NOMO-1 (cell line): ENCODE measurements around the gene TEX19.

Experiments
- DNase-seq, 2 experiments: peaks; one replicate each; lab custom pipeline; 2025; ENCODE audit not compliant: unreplicated experiment in 2 of 2; lab: John Stamatoyannopoulos, UW

TEX19 gene

GRCh38 chr17:82358465-82359350, at the start of gene TEX19:
Gene TEX19 (plus strand): TSS chr17:82359247. CDS start chr17:82362151, 2,904 bp downstream.
- DNase-seq: peak in 1 of 2 experiments; percentile 37

- no peak for DNase-seq
These were observed 49.1 kb upstream of the TEX19 start for GRCh38 chr17:82309656-82310570.

GRCh38 chr17:82310877-82311276, 48.2 kb upstream of the TEX19 start:
- no peak for DNase-seq

- DNase-seq: no peak
These were observed 47.1 kb upstream of the TEX19 start for GRCh38 chr17:82311971-82312370.

DNA sequence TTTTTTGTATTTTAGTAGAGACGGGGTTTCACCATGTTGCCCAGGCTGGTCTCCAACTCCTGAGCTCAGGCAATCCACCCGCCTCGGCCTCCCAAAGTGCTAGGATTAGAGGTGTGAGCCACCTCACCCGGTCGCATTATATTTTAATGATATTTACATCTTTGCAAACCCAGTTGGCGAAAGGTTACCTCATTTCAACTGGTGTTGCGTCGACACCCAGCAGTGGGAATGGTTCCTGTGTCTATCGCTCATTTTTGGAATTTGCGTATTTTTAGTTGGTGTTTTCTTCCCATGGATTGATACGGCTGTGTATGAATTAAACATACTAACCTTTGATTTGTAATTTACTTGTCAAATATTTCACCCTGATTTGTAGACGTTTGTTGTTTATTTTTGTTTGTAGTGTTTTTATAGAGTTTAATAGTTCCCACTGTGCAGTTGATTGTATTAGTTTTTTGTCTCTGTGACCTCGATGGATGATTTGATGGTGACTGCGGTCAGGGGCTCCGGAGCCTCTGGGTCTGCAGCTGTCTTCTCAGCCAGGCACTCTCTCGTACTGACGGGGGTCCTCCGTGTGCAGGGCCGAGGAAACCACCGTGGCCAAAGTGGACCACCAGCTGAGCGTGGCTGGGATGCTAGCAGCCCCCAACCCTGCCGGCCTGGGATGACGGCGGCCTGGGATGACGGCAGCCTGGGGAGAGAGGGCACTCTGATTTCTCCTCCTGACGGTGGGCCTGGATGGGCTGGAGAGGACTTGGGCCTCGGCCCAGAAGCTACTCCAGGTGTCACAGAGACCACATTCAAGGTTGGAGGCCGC, 45.6 kb upstream of the TEX19 start:
- no peak for DNase-seq

- no peak for DNase-seq
These were observed 44.9 kb upstream of the TEX19 start for GRCh38 chr17:82314012-82314726.

DNA sequence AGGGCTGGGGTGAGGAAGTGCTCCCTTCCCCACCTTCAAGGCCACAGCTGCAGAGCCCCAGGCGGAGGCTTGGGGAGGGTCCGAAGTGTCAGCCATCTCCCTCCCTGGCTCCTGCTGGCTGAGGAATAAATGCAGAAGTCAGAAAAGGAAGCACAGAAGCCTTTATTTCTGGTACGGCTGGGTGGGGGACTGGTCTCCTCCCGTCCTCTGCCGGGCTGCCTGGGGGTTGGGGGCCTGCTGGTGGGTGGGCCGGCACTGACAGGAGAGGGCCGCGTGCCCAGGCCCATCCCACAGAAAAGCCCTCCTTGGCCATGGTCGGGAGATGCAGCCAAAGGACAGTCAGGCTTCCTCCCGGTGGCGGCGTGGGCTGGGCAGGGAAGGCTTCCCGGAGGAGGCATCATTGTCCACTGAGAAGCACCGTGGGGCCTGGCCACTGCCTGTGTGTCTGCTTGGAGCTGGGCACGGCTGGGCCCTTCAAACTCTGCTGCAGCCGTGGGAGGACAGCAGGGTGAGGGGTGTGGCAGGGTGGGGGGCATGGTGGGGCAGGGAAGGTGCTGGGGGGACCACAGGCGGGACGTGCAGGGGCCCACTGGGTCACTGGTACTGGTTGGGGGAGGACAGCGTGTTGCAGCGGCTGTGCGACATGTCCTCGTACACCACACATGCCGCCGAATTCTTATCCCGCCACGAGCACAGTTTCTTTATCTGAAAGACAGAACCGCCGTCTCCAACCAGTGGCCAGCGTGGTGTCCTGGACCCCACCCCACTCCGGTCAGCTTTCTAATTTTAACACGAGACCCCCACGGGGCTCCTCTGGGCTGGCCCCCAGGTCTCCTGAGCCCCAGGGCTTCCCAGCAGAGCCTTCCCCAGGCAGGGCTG, 44.1 kb upstream of the TEX19 start:
- DNase-seq: peak; percentile 24 to 35

DNA sequence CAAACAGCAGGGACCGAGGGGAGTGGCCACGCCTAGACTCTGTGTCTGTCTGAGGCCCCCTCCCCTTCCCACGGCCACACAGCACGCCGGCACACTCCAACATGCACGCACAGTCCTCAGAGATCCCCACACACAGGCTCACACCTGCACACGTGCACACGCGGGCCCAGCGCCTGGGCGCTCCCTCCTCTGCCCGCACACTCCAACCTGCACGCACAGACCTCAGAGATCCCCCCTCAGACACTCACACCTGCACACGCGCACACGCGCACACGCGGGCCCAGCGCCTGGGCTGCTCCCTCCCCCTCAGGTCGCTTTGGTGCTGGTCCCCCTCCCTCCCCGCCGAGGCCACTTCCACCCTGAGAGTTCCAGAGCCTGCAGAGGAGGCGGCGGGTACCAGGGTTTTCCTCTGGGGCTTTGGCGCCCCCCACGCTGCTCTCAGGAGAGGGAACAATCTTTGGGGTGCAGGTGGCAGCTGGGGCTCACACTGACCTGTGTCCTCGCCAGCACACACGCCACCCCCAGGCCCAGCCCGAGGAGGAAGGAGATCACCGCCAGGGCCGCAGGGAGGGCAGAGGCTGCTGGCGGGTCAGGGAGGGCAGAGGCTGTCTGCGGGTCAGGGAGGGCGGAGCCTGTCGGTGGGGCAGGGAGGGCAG, 43.2 kb upstream of the TEX19 start:
- no peak for DNase-seq

DNA sequence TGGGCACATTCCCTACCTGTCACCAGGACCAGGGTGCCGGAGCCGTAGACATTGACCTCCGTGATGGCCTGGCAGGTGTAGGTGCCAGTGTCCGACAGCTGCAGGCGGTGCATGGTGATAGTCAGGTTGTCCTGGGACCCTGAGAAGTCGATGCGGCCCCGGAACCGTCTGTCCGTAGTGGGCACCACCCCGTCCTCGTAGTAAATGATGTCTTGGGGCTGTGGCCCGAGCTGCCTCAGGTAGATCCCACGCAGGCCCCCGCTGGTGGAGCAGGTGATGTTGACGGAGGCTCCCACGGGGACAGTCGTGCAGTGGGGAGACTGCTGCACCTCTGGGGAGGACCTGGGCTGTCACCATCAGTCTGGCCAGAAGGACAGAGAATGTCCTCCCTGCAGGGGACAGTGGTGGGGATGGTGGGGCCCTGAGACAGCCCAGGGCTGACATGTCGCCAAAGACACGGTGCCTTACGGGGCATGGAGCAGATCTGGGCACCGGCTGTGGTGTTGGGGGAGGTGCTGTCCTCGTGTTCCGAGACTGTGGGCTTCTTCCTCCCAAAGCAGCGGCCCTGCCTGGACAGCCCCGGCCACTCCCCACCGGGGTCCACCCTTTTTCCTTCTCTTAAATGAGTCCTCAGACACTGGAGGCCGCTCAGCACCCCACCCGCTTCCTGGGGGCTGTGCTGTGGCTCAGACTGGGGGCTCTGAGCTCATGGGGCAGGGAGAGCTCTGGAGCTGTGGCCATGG, 42.2 kb upstream of the TEX19 start:
- DNase-seq: no peak

- no peak for DNase-seq
These were observed 41.5 kb upstream of the TEX19 start, which contains the start of gene CD7 for GRCh38 chr17:82317394-82318168. Gene CD7 (minus strand): TSS chr17:82317608. CDS start chr17:82317495, 113 bp downstream.

GRCh38 chr17:82318169-82318498, 40.9 kb upstream of the TEX19 start:
- no peak for DNase-seq

DNA sequence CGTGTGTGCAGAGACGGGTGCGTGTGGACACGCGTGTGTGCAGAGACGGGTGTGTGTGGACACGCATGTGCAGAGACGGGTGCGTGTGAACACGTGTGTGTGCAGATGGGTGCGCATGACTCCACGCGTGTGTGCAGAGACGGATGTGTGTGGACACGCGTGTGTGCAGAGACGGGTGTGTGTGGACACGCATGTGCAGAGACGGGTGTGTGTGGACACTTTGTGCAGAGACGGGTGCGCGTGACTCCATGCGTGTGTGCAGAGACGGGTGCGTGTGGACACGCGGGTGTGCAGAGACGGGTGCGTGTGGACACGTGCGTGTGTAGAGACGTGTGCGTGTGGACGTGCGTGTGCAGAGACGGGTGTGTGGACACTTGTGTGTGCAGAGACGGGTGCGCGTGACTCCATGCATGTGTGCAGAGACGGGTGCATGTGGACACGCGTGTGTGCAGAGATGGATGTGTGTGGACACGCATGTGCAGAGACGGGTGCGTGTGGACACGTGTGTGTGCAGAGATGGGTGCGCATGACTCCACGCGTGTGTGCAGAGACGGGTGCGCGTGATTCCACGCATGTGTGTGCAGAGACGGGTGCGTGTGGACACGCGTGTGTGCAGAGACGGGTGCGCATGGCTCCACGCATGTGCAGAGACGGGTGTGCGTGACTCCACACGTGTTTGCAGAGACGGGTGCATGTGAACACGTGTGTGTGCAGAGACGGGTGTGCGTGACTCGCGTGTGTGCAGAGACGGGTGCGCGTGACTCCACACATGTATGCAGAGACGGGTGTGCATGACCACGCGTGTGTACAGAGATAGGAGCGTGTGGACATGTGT, 40.1 kb upstream of the TEX19 start:
- DNase-seq: no peak

DNA sequence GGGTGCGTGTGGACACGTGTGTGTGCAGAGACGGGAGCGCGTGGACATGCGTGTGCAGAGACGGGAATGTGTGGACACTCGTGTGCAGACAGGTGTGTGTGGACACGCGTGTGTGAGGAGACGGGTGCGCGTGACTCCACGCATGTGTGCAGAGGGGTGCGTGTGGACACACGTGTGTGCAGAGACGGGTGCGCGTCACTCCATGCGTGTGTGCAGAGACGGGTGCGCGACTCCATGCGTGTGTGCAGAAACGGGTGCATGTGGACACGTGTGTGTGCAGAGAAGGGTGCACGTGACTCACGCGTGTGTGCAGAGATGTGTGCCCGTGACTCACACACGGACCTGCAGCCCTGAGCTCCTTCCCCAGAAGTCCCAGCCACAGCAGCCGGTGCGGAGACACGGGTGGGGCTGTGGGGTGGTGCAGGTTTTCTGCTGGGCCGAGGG, 39.4 kb upstream of the TEX19 start:
- DNase-seq: no peak

- no peak for DNase-seq
These were observed 38.8 kb upstream of the TEX19 start for GRCh38 chr17:82320140-82320840.
